NCI-H1417 treated with DMSO at 0.1 percent for 48 hours (cell line): ENCODE data around the gene WFDC6.
"Not testable (repeated sequence)": the region's sequence is repeated elsewhere in the genome, so short reads cannot be mapped to it uniquely, and the experiment has no call there.

ENCODE experiments used
- DNase-seq: peaks from one replicate; lab custom pipeline; 2025; lab: John Stamatoyannopoulos, UW

The WFDC6 gene

DNA sequence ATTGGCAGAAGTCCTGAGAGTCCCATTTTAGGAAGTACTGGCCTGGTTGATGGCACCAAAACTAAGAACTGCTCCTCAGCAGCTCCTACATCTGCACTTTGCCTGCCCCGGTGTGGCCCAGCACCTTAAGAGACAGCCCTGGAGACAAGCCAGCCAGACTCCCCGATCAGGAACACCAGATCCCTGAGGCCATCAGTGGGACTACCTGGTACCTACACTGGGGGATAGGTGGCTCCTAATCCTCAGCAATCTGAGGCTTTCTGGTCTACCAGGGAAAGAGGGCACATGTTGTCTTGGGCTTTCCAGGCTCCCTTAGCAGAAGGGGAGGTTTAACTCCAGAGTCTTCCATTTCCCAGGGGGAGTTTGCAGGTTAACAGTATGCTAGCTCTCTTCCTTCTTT lies at the start of gene WFDC6:
Gene WFDC6 (minus strand): TSS at position 101 of the 400 bp plus-strand sequence. CDS start 75 bp downstream, at position 26.
- no peak for DNase-seq

DNA sequence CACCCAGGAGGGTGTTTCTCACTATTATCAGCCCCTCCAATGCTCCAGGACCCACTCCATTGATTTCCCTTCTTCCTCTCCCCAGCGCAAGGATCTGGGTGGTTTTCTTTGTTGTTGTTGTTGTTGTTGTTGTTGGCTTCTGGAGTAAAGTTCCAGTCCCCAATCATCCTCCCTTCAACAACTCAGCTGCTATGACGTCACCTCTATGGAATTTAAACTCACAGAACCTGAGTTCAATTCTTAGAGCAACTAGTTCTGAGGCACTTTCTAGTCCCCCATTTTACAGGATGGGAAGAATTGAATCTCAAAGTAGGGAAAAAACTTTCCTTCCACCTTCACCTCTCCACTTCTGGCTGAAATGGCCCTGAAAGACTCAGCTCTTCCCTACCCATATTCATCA lies 49.5 kb upstream of the WFDC6 start:
- no peak for DNase-seq

DNA sequence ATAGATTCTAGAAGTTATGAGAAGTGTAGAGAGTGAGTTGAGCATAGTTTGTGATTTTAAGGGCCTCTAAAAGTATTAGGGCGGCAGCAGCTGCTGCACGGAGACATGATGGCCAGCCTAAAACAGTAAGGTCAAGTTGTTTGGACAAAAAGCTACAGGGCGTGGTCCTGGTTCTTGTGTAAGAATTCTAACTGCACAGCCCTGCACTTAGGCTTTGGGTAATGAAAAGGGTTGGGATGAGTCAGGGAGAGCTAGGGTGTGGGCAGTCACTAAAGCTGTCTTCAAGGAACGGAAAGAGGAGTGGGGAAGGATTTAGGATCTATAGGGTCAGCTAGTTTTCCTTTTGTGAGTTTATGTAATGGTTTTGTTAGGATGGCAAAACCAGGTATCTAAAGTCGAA lies 46.7 kb upstream of the WFDC6 start:
- not testable (repeated sequence) for DNase-seq

DNA sequence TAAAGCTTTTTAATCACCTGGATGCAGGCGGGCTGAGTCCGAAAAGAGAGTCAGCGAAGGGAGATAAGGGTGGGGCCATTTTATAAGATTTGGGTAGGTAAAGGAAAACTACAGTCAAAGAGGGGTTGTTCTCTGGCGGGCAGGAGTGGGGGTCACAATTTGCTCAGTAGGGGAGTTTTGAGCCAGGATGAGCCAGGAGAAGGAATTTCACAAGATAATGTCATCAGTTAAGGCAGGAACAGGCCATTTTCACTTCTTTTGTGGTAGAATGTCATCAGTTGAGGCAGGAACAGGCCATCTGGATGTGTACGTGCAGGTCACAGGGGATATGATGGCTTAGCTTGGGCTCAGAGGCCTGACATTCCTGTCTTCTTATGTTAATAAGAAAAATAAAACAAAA lies 45.0 kb upstream of the WFDC6 start:
- DNase-seq = not testable (repeated sequence)

DNA sequence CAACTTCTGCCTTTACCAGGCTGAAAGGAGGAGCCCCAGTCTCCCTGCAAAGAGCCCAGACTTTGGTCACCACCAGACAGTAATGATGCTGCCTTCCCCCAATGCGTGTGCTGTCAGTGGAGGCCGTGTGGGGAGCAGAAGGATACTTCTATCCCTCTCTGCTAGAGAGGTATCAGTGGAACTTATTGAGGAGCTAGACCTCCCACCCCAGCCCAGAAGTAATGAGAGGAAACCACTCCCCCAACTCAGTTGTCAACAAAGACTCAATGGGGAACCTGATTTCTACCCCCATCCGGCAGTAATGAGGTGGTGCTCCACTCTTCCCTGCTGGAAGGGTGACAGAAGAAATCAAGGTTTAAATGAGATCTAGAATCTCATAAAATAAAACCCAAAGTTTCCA lies 44.2 kb upstream of the WFDC6 start:
- DNase-seq = no peak

DNA sequence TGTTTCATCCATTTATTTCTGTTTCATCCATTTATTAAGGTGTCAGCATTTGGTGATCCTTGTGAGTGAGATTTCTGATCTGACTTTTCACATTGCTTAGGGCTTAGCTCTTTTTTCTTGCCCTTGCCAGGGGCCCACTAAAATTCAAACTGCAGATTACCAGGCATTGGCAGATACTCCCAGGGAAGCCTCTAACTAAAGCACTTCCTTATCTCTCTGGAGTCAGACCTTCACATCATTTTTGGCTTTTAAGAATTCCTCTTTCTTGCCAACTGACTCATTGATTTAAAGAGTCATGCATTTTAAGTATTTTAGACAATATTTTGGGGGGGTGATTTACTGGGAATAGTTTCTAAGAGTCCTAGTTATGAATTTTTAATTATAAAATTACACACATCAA lies 42.4 kb upstream of the WFDC6 start:
- no peak for DNase-seq

DNA sequence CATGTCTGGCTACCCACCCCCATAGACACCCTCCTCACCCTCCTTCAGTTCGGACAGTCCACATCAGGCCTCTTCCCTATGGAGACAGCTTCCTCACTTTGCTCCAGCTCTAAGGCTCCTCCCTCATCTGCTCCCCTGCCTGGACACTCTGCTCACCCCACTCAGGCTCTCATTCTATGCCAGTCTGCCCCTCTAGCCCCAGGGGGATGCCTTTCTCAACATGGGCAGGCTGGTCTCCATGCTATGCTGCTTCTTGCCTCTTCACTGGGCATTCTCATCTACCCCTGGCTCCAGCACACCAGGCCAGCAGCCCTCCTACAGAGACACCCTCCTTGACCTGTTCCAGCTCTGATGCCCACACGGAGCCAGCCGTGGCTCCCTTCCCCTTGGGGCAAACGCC lies 39.9 kb upstream of the WFDC6 start, which contains the start of gene WFDC8:
Gene WFDC8 (minus strand): TSS at position 101 of the 400 bp plus-strand sequence. CDS start 37 bp downstream, at position 64.
- DNase-seq = no peak

DNA sequence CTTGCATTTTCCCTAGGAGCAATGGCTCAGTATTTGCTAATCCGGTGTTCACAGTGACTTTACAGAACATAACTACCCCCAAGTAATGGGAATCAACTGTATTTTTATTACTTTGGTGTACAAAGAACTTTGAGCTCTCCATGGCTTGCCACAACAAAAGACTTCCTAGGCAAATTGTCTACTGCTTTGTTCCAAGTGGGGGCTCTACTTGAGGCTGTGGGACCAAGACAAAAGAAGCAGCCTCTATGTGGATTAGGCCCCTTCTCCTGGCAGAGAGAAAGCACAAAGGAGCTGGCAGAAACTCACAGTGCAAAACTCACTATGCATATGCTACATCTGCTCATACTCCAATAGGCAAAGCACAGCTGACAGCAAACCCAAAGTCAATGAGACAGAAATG lies 38.9 kb upstream of the WFDC6 start:
- no peak for DNase-seq

DNA sequence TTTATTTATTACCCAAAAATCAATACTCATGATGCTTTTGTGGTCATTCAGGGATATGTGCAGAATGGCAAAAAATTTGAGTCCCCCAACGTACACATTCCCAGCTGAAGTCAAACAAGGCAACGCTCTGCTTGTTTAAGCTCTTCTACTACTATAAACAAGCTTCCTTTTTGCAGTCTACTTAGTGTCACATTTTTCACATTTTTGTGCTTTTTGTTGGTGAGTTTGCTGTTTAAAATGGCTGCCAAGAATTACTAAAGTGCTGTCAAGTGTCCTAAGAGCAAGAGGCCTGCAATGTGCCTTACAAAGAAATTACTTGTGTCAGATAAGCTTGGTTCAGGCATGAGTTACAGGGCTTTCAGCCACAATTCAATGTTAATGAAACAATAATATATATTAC lies 37.7 kb upstream of the WFDC6 start:
- no peak for DNase-seq

DNA sequence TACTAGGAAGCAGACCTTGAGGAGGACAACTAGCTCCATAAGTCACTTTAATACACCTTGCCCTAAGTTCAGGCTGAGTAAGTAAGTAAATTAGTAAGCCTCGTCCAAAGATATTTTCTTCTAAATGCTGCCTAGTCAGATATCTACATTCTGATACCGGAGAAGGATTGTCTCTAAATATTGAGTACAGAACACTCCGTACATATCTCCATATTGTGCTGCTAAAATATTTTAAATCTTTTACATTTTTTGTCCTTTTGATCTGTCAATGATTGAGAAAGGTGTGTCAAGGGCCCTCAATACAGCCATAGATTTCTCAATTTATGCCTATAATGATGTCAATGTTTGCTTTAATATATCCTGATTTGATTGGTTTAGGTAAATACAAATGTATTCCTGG lies 36.6 kb upstream of the WFDC6 start:
- DNase-seq = no peak

DNA sequence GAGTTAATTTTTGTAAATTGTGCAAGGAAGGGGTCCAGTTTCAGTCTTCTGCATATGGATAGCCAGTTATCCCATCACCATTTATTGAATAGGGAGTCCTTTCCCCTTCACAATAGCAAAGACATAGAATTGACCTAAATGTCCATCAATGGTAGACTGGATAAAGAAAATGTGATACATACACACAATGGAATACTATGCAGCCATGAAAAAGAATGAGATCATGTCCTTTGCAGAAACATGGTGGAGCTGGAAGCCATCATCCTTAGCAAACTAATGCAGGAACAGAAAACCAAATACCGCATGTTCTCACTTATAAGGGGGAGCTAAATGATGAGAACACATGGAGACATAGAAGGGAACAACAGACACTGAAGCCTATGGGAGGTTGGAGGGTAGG lies 30.4 kb upstream of the WFDC6 start:
- not testable (repeated sequence) for DNase-seq

DNA sequence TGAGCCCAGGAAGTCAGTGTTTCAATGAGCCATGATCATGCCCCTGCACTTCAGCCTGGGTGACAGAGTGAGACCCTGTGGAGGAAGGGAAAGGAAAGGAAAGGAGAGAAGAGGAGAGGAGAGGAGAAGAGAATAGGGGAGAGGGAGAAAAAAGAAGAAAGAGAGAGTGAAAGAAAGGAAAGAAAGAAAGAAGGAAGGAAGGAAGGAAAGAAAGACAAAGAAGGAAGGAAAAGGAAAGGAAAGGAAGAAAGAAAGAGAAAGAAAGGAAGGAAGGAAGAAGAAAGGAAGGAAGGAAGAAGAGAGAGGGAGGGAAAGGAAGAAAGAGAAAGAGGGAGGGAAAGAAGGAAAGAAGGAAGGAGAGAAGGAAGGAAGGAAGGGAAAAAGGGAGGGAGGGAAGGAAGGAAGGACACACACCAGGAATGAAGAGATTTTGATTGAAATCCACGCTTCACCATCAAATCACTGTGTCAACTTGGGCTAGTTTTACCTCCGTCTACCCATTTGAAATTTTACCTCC lies 25.5 kb upstream of the WFDC6 start:
- DNase-seq = no peak

DNA sequence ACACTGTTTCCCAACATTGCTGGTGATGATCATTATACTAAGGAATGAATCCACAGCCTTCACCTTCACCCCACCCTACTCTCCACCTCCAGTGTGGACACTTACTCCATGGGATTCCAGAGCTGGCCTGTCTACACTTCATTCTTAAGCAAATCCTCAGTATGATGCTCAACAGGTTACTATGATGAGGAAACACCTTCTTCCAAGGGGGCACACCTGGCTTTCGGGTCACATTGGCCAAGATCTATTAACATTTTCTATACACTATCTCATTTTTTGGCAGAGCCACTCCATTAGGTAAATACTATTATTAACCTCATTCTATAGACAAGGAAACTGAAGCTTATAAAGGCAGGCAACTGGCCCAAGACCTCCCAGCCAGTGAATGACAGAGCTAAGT lies 15.9 kb upstream of the WFDC6 start:
- DNase-seq = no peak

DNA sequence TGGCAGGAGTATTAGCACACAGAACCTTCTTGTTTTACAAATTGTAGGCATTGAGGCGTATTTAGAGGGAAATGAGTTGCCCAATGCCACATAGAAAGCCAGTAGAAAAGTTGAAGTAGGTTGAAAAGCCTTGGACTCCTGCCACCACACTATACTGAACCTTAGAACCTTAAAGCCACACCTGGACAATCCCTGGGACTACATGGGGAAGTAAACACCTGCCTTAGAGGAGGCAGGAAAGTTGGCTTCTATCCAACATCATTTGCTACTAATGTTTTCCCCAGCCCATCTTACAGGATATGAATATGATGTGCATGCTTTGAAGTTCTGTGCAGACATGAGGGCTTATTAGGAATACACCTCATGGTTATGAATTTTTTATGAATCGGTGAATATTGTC lies 13.2 kb upstream of the WFDC6 start:
- DNase-seq = no peak

DNA sequence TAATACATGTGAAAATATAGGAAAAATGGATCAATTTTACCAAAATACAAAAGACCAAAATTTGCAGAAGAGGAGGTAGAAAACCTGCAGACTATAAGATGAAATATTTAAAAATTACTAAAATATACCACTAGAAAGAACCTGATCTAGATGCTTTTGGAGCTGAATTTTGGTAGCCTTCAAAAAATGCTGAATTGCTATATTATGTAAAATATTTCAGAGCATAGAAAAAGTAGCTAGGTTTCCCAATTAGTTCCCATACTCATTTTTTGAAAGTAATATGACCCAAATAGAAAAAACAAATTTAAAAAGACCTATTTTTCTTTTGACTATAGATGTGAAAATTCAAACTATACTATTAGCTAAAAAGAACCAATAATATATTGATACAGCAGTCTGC lies 11.5 kb upstream of the WFDC6 start:
- DNase-seq = no peak

DNA sequence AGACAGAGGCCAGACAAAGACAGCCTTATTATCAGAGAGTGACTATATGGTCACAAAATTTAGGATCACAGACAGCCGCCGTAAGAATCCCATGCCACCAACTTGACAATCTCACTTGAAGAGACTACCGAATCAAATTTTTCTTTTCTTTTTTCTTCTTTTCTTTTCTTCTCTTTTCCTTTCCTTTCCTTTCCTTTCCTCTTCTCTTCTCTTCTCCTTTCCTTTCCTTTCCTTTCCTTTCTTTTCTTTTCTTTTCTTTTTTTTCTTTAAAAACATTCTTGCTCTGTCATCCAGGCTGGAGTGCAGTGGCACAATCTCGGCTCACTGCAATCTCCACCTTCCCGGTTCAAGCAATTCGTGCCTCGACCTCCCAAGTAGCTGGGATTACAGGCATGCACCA lies 9.1 kb upstream of the WFDC6 start:
- no peak for DNase-seq

DNA sequence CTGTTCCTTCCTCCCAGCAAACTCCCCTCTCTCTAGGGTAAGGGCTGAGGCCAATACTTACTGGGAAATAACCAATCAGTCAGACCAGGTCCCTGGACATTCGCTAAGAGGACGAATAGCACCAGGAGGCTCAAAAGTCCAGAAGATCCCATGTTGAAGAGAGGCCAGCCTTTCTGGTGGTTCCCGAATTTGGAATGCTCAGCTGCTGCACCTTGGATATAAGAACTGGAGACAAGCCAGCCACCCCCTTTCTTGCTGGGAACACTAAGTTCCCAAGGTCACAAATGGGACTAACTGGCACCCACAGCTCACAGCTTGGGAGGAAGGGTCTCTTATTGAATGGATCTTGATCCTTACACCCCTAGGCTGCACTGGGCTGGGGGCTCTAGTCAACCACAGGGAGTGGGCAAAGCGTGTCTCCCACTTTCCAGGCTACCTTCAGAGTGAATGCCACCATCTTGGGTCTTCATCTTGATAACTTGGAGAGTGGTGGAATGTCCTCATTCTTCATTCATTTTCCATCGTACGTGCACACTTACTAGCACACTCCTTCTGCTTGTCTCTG lies 8.0 kb upstream of the WFDC6 start, which contains the start of gene EPPIN:
Gene EPPIN (minus strand): TSS at position 196 of the 565 bp plus-strand sequence. CDS start 44 bp downstream, at position 152.
- DNase-seq = no peak

DNA sequence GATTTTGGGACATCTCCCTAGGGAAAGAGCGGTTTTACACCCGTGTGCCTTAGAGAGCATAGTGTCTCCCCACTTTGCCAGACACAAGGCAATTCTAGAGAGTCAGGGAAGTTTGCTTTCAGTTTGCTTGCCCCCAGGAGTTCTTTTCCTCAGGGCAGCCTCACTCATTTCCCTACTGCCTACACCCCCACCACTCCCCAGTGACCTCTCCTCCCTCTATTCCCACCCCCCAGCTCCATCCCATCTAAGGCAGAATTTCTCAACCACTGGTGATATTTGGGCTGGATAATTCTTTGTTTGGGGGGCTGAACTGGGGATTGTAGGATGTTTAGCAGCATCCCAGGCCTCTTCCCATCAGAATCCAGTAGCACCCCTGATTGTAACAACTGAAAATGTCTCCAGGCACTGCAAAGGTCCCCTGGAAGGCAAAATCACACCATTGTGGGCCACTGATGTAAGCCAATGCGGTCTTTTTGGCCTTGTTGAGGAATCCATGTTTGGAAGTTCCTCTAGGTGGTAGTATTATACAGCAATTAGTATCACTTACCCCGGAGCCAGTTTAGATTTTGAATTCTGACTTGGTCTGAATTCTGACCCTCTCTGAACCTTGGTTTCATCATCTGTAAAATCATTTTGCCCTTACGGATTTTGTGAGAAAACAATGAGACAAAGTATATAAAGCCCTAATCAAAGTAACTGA lies 6.6 kb upstream of the WFDC6 start:
- no peak for DNase-seq

DNA sequence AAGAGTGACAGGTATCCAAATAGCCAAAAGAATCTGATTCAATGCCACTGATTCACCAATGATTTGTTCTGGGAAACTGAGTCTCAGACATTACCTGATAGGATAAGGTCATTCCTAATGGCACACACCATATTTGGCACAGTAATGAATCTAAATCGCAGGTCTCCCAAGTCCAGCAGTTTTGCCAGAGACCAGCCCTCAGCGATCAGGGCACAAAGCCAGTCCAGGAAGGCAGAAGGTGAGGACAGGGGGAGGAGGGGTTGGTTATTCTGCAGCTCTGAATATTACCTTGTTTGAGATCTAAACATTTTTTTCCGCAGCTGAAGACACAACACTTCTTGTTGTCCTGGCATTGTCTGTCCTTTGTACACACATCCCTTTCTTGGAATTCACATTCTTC lies 6.1 kb upstream of the WFDC6 start:
- no peak for DNase-seq

DNA sequence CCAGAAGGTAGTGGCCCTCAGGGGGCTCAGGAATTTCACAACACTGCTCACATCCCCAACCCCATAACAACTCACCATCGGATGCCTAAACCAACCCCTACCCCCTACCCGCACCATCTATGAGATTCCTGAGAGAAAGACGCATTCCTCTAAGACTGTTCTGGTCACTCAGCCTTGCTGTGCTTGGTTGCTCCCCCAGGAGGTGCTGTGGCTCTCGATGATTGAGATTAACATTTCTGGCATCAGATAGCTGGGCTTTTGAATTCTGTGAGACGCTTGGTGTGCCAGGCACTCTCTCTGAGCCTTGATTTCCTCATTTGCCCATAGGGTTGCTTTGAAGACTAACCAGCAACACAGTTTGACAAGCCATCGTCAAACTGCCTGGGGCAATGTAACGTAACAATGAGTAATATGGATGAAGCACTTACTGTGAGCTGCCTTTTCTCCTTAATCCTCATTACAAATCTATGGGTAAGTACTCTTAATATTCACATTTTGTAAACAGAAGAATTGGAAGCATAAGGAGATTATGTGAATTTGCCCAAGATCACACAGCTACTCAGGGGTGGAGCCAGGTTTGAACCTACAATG lies 978 bp downstream of the WFDC6 start:
- DNase-seq = no peak

DNA sequence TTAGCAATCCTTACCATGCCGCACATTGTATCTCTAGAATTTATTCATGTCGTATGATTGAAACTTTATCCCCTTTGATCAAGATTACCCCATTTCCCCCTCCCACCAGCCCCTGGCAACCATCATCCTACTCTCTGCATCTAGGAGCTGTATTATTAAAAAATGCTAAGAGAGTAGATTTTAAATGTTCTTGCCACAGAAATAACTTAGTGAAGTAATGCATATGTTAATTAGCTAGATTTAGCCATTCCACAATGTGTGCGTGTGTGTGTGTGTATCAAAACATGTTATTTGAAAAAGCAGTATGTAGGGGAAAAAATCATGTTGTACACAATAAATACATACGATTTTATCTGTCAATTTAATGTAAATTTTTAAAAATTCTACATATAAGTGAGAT lies 12.0 kb downstream of the WFDC6 start:
- DNase-seq = no peak

DNA sequence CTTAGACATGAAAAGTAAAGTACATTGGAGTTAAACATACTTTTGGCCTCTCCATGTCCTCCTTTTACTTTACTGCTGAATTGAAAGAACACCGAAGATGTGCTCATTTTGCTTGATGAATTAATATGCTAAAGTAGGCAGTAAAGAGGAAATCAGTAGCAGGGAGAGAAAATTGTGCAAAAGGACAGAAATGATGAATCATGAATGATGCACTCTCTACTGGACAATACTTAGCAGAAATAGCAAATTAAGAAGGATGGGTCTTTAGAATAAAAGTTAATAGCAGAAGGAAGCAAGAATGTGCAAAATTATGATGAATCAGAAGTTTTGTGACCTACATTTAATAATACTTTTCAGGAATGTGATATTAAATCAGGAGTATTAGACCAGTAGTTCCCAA lies 15.5 kb downstream of the WFDC6 start:
- DNase-seq = no peak

DNA sequence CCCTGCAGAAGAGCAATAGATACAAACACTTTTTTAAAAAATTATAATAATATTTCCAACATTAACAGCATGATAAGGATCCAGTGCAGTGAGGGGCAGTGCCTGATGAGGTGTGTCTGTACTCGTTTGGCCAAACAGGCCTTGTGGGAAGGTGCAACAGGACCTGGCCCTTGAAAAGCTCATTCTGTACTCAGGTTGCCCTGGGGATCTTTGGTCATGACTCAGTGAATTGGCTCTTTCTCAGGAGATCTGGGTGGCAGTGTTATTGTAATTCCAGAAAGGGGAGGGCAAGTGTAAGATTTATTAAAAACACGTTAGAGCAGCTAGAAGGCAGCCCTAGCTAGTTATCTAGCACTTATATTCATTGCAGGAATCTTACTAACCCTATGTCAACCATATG lies 21.0 kb downstream of the WFDC6 start:
- no peak for DNase-seq
